Measurements from ENCODE around the gene ADAMTS9. TPM values are rescaled to one million over a fixed set of nuclear protein-coding genes. Genes with fewer than 3 reads are reported as not detected.

ADAMTS9 gene
- total and polyA plus RNA-seq, 2 of the 13 experiments (the other 11 are each of a cell fraction or from before 2014, with no cell fraction given): 0.02 to 0.09 TPM

- TF ChIP-seq TRAFD1 (CRISPR knock-in tag; IDR thresholded peaks at IDR 0.05; ENCODE audit: borderline replicate concordance) (no peak), SETDB1 (CRISPR knock-in tag; IDR thresholded peaks at IDR 0.05; ENCODE audit: borderline replicate concordance) (no peak), ATF7 (IDR thresholded peaks at IDR 0.05) (peak; percentile 48; the same call in 1 of the 2 replicates), ATF7 (CRISPR knock-in tag; IDR thresholded peaks at IDR 0.05) (no peak), FOXK1 (CRISPR knock-in tag; IDR thresholded peaks at IDR 0.05; ENCODE audit: borderline replicate concordance, low read depth) (peak; percentile 44; the same call in 1 of the 2 replicates), RELA (CRISPR knock-in tag; IDR thresholded peaks at IDR 0.05) (no peak), ZNF121 (CRISPR knock-in tag; IDR thresholded peaks at IDR 0.05) (no peak), SOX13 (IDR thresholded peaks at IDR 0.05) (no peak), SOX13 (CRISPR knock-in tag; conservative IDR thresholded peaks at IDR 0.05 in 1 of 2, IDR thresholded peaks at IDR 0.05 in 1 of 2) (peak in 1 of 2 experiments; percentile 60; a peak in 1 of 4 replicates), PAXIP1 (CRISPR knock-in tag; conservative IDR thresholded peaks at IDR 0.05) (peak; percentile 57), REPIN1 (CRISPR knock-in tag; IDR thresholded peaks at IDR 0.05; ENCODE audit: borderline replicate concordance, low read depth) (no peak), HIC2 (CRISPR knock-in tag; IDR thresholded peaks at IDR 0.05; ENCODE audit: low read depth) (no peak), ZSCAN31 (CRISPR knock-in tag; IDR thresholded peaks at IDR 0.05; ENCODE audit: low read depth) (no peak), MLLT10 (CRISPR knock-in tag; IDR thresholded peaks at IDR 0.05) (no peak), U2AF1 (optimal IDR thresholded peaks at IDR 0.05; ENCODE audit: low read depth, low read length) (no peak), ATF3 (CRISPR knock-in tag; IDR thresholded peaks at IDR 0.05) (peak; percentile 60; the same call in 1 of the 2 replicates), MYNN (CRISPR knock-in tag; IDR thresholded peaks at IDR 0.05; ENCODE audit: low read depth) (no peak), ZNF3 (CRISPR knock-in tag; IDR thresholded peaks at IDR 0.05) (no peak), GATAD2A (CRISPR knock-in tag; IDR thresholded peaks at IDR 0.05) (peak; percentile 78), TEF (CRISPR knock-in tag; IDR thresholded peaks at IDR 0.05) (no peak), ZEB1 (IDR thresholded peaks at IDR 0.05; ENCODE audit: insufficient replicate concordance, low read depth) (no peak), POGZ (CRISPR knock-in tag; IDR thresholded peaks at IDR 0.05) (no peak; the same call in 1 of the 2 replicates)
Observed at GRCh38 chr3:64627471-64628321, 60.1 kb downstream of the ADAMTS9 start (continued).
